ENCODE results near the gene YWHAQ.

DNA sequence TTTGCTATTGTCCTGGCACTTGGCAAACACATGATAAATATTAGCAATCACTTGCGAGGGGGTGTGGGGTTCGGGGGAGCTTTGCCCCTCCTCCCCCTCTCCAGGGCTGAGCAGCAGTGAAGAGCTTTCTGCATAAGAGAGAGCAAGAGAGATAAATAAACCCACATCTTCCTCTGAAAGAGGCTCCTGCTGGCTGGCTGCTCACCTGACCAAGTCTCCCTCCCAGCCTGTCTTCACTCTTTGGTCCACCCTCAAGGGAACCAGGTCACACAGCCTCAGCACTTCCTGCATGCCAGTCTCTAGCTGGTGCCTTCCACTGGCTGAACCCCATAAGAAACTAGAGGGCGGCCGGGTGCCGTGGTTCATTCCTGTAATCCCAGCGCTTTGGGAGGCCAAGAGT is 18.5 kb upstream of the YWHAQ start:
- TF ChIP-seq, protein P1, sequence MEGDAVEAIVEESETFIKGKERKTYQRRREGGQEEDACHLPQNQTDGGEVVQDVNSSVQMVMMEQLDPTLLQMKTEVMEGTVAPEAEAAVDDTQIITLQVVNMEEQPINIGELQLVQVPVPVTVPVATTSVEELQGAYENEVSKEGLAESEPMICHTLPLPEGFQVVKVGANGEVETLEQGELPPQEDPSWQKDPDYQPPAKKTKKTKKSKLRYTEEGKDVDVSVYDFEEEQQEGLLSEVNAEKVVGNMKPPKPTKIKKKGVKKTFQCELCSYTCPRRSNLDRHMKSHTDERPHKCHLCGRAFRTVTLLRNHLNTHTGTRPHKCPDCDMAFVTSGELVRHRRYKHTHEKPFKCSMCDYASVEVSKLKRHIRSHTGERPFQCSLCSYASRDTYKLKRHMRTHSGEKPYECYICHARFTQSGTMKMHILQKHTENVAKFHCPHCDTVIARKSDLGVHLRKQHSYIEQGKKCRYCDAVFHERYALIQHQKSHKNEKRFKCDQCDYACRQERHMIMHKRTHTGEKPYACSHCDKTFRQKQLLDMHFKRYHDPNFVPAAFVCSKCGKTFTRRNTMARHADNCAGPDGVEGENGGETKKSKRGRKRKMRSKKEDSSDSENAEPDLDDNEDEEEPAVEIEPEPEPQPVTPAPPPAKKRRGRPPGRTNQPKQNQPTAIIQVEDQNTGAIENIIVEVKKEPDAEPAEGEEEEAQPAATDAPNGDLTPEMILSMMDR (IDR thresholded peaks at IDR 0.05): no peak
- no peak for TF ChIP-seq EP300 (IDR thresholded peaks at IDR 0.05)
- TF ChIP-seq POLR2A (IDR thresholded peaks at IDR 0.05): no peak
